Right lobe of liver (tissue), 4 donors: Measurements from ENCODE around the gene SCMH1.

Experiments used
- POLR2A ChIP-seq: fragments of 450-650 bp; IDR thresholded peaks from one replicate; pipeline ENCODE4 v1.6.1; 2017; ENCODE audit warnings: antibody characterized with exemption, mild to moderate bottlenecking
- TF ChIP-seq, protein P1 (sequence below), 4 donors: fragments of 200-600 bp in 3 of 4; fragments of 450-650 bp in 1 of 4; IDR thresholded peaks; one replicate each; pipeline versions ENCODE4 v1.5.1 to v1.8.0; 2016 to 2022; ENCODE audit warnings: antibody characterized with exemption in 4 of 4, mild to moderate bottlenecking in 2 of 4
- donor health status: DM: no; HTN: no; CAD: no.
- donor health status: DM: no; HTN: no; CAD: no.
- donor health status: DM: no; HTN: yes; CAD: no.

DNA sequence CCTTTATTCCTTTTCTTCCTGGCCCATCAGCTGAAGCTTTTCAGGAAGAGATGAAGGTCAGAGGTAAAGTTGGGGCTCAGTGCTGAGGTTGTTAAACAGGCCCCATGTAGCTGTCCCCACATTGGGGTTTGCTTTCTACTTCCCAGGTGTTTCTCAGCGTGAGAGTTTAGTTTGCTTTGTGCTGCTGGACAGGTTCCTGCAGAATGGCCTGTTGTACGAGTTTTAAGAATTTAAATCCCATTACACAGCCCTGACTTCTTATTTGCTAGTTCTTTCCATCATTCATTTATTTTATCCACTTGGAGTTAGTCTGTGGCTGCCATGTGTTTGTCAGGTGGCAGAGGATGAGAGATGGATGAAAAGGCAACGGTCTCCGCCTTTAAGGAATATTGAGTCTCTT is 243.4 kb downstream of the SCMH1 start:
- TF ChIP-seq, protein P1, sequence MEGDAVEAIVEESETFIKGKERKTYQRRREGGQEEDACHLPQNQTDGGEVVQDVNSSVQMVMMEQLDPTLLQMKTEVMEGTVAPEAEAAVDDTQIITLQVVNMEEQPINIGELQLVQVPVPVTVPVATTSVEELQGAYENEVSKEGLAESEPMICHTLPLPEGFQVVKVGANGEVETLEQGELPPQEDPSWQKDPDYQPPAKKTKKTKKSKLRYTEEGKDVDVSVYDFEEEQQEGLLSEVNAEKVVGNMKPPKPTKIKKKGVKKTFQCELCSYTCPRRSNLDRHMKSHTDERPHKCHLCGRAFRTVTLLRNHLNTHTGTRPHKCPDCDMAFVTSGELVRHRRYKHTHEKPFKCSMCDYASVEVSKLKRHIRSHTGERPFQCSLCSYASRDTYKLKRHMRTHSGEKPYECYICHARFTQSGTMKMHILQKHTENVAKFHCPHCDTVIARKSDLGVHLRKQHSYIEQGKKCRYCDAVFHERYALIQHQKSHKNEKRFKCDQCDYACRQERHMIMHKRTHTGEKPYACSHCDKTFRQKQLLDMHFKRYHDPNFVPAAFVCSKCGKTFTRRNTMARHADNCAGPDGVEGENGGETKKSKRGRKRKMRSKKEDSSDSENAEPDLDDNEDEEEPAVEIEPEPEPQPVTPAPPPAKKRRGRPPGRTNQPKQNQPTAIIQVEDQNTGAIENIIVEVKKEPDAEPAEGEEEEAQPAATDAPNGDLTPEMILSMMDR (IDR thresholded peaks at IDR 0.05), result no peak
- TF ChIP-seq POLR2A, result no peak
